Motor neuron (in vitro differentiated cells): ENCODE results near the gene CAPG. TPM values are rescaled to one million over a fixed set of nuclear protein-coding genes. Genes with fewer than 3 reads are reported as not detected.
"Not testable (repeated sequence)": the region's sequence is repeated elsewhere in the genome, so short reads cannot be mapped to it uniquely, and the experiment has no call there.

Experiments
- ATAC-seq, 8 experiments: fragments of 200-7000 bp; cut with Tn5 transposase; replicated peaks in 6 of 8; 2 replicates each; pipeline ENCODE4 v1.8.0; 2021; ENCODE audit warnings: mild to moderate bottlenecking in 8 of 8, moderate library complexity in 8 of 8
- H3K27ac ChIP-seq, 2 donors: fragments of 250-450 bp; sonication (Bioruptor Pico); 2 replicates each; pipeline ENCODE4 v1.9.0; 2021; ENCODE audit warnings: antibody characterized with exemption in 2 of 2, mild to moderate bottlenecking in 2 of 2, moderate library complexity in 1 of 2
- H3K4me1 ChIP-seq, 2 donors: fragments of 250-450 bp; sonication (Bioruptor Pico); replicated peaks in 1 of 2; 2 replicates each; pipeline ENCODE4 v1.6.1; 2021; ENCODE audit warnings: antibody characterized with exemption in 2 of 2, mild to moderate bottlenecking in 2 of 2, moderate library complexity in 1 of 2
- H3K4me3 ChIP-seq, 5 donors: fragments of 250-450 bp; sonication (Bioruptor Pico); 2 replicates each; pipeline ENCODE4 v1.9.0; 2021; ENCODE audit warnings: antibody characterized with exemption in 5 of 5, mild to moderate bottlenecking in 5 of 5, moderate library complexity in 4 of 5
- WGBS, 10 experiments: fragments of 450-650 bp; shearing (Covaris generic); methylation state at CpG; one replicate each; pipeline ENCODE4 v1.0.0; 2022; 5-methylcytosine and 5-hydroxymethylcytosine counted together
- in situ Hi-C, 9 experiments: fragments of 400-800 bp; cut with MboI; loops; one replicate each; pipeline ENCODE4 v1.15.0; 2021; ENCODE audit warnings: low sequenced_read_pairs in 9 of 9, low pct_unique_long_range_greater_than_20kb in 2 of 9; ENCODE audit not compliant: unreplicated experiment in 9 of 9
- total RNA-seq, 8 experiments: library from RNA; unstranded; fragments of 300-600 nt; gene quantifications; 2 replicates each; pipeline versions ENCODE4 v1.2.3 to v1.2.4, GENCODE V29; 2022

Gene CAPG
- total RNA-seq, 8 experiments from 2014 or later = 3.7 to 54.7 (median 6.9) TPM

DNA sequence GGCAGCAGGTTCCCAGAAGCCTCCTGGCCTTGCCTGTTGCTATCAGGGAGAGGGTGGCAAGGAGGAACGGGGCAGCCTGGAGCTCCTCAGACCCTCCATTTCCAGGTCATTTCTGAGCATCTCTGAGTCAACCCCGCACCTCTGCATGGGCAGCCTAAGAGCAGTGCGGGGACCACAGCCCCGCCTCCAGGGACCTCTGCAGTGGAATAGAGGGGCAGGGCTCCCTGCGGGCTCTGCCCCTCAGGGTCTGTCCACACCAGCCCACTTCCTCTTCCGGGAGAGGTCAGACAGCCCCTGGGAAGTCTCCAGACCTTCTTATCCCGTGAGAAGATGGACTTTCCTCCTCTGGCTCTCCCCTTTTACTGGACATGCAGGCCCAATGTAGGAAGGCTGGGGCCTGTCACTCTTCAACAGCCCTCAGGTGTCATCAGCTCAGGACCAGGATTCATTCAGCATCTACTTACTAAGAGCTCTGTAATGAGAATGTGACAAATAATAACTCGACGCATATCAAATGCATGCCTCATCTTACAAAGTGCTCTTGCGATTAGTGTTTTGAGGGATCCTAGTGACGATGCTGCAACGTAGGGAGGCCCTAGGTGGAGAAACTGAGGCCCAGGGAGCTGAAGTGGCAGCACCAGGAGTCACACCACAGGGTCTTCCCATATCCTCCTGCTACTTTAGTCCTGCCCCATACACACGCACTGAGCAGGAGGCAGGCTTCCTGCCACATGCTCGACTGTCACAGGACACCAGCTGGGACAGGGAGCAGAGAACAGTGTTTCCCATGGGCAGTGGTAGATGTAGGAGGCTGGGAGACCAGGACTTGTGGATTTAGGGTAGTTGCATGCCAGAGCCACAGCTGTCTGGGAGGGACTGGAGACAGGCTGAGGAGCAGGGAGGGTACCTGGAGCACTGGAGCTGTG, 36.4 kb upstream of the CAPG start:
- ATAC-seq = peak in 4 of 8 experiments; percentile 17 to 38 (median 28)
- WGBS, 10 experiments = 44 to 100% (median 85%) methylated on average over 1 to 7 of the region's 14 CpGs; no CpG with 5 or more reads in 3 of the 10 experiments
- in situ Hi-C loops = loop anchor here in 2 of 9 experiments (25.0 kb wide), 1 partner anchor 91 kb away; the partner anchor contains the start of gene MAT2A (in 2 of the 2)

DNA sequence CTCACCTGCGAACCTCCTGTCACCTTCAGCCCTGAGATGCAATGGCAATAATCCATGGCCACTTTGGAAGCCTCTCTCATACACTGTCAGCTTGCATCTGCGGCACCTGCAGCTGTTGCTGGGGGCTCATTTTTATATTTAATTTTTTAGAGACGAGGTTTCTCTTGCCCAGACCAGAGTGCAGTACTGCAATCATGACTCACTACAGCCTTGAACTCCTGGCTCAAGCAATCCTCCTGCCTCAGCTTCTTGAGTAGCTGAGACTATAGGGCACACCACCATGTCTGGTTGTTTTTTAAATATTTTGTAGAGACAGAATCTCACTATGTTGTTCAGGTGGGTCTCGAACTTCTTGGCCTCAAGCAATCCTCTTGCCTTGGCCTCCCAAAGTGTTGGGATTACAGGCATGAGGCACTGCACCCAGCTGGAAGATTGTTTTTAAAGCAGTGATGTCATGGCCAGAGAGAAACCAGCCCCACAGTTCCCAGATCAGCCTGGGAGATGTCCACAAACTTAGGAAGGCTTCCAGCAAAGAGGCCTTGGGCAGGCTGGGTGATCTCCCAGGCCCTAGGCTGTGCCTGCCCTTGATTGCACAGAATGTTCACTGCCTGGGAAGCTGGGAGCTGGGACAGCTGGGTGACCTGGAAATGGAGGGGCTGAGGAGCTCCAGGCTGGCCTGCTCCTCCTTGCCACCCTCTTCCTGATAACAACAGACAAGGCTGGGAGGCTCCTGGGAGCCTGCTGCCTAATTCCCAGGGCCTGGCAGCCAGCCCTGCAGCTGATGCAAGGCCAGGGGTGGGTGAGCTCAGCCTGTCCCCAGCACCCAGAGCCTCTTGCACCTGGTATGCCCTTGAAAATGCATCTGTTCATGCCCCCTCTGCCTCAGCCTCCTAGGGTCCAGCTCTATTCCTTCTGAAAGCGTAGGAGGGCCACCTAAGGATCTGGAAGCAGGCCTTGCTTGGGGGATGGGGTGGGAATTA, 35.4 kb upstream of the CAPG start:
- in situ Hi-C loops = loop anchor here in 2 of 9 experiments (25.0 kb wide), 1 partner anchor 92 kb away; the partner anchor contains the start of gene MAT2A (in 2 of the 2)
- Histone ChIP-seq H3K4me3 (no peak overlapping the region), H3K27ac (no peak overlapping the region), H3K4me1 (peaks cover 0 to 6% of the 10 kb centered on the region in 2 donors)
- 68 to 100% (median 90%) methylated on average over 1 to 4 of the region's 5 CpGs; no CpG with 5 or more reads in 3 of the 10 experiments for WGBS, 10 experiments
- ATAC-seq = peak; percentile 56 to 91 (median 86)

More for the DNA sequence above, 36.4 kb upstream of the CAPG start:
- Histone ChIP-seq H3K4me3 (no peak overlapping the region), H3K27ac (no peak overlapping the region), H3K4me1 (peaks cover 0 to 6% of the 10 kb centered on the region in 2 donors)

DNA sequence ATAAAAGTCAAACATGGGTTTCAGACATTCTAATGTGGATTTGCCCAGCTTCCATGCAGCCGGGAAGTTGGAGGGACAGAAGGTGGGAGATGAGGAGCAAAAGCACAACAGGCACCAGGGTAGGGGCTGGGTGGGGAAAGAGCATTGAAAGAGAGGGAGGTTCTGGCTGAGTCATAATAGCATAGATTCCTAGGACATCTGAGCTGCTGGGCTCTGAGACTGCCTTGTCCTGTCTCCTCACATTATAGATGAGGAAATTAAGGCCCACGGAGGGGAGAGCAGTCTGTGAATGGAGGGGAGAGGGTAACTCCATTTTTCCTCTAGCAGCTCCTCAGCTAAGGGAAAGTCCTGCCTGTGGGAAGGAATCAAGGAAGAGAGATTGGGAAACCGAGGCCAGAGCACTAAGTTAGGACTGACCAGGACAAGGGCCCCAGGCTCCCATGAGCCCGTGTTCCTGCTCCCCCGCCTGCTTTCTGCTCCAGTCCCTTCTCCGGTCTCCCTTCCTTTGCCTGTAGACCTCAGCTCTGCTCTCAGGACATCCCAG, 34.5 kb upstream of the CAPG start:
- peak in 6 of 8 experiments; percentile 29 to 65 (median 56) for ATAC-seq
- Histone ChIP-seq H3K4me3 (no peak overlapping the region), H3K27ac (no peak overlapping the region), H3K4me1 (peaks cover 0 to 6% of the 10 kb centered on the region in 2 donors)
- in situ Hi-C loops = loop anchor here in 2 of 9 experiments (25.0 kb wide), 1 partner anchor 93 kb away; the partner anchor contains the start of gene MAT2A (in 2 of the 2)
- WGBS, 10 experiments = 45 to 100% (median 83%) methylated on average over 1 to 2 of the region's 6 CpGs; no CpG with 5 or more reads in 6 of the 10 experiments

DNA sequence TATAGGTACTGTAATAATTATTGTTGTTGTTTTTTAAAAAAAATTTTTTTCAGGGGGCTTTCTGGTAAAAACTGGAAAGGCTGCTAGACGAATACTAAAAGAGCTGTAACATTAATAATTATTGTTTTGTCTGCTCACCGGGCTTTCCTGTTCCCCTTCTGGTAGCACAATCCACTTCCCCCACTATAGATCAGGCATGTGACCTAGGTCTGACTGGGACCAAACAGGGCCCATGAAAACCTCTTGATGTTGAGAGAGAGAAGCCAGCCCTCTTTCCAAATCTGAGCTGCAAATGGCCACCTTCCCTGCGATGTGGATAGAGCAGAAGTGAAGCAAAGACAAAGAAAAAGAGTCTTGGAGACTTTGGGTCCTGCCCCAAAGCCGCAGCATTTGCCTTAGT, 31.7 kb upstream of the CAPG start:
- H3K4me1 ChIP-seq = peaks cover 24 to 30% of the 10 kb centered on the region in 2 donors
- no peak overlapping the region for H3K27ac ChIP-seq
- in situ Hi-C loops = loop anchor here in 2 of 9 experiments (25.0 kb wide), 1 partner anchor 95 kb away; the partner anchor contains the start of gene MAT2A (in 2 of the 2)
- ATAC-seq = no peak
- H3K4me3 ChIP-seq = no peak overlapping the region
- 40 to 100% (median 75%) methylated on average over 1 to 4 of the region's 4 CpGs; no CpG with 5 or more reads in 1 of the 10 experiments for WGBS, 10 experiments

DNA sequence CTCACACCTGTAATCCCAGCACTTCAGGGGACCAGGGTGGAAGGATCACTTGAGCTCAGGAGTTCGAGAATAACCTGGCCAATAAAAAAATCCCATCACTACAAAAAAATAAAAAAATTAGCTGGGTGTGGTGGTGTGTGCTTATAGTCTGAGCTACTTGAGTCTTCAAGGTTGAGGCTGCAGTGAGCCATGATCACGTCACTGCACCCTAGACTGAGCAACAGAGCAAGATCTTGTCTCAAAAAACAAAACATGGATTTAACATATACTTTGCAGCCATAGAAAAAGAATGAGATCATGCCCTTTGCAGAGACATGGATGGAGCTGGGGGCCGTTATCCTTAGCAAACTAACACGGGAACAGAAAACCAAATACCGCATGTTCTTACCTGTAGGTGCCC, 30.6 kb upstream of the CAPG start:
- Histone ChIP-seq H3K4me3 (no peak overlapping the region), H3K4me1 (peaks cover 28% of the 10 kb centered on the region in 2 donors), H3K27ac (no peak overlapping the region)
- in situ Hi-C loops = loop anchor here in 2 of 9 experiments (25.0 kb wide), 1 partner anchor 97 kb away; the partner anchor contains the start of gene MAT2A (in 2 of the 2)
- WGBS, 10 experiments = 79 to 100% (median 91%) methylated on average over 1 to 4 of the region's 5 CpGs
- ATAC-seq = no peak

DNA sequence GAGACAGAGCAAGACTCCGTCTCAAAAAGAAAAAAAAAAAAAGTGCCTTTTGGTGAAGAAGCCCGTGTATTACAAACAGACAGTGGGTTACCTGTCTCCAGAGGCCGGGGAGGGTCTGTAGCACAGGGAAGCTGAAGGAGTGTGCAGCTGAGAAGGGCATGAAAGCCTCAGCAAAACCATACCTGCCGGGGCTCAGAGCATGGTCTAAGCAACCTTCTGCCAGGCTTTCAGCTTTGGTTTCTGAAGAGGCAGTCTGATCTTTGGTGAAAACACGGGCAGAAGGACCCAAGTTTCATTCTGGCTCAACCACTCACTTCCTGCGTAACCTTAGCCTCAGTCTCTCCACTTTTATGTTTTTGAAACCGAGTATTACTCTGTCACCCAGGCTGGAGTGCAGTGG, 29.8 kb upstream of the CAPG start:
- Histone ChIP-seq H3K4me3 (no peak overlapping the region), H3K4me1 (peaks cover 25 to 28% of the 10 kb centered on the region in 2 donors), H3K27ac (no peak overlapping the region)
- in situ Hi-C loops = loop anchor here in 2 of 9 experiments (25.0 kb wide), 1 partner anchor 97 kb away; the partner anchor contains the start of gene MAT2A (in 2 of the 2)
- ATAC-seq = no peak
- 50 to 100% (median 100%) methylated on average over 1 to 3 of the region's 7 CpGs; no CpG with 5 or more reads in 5 of the 10 experiments for WGBS, 10 experiments

DNA sequence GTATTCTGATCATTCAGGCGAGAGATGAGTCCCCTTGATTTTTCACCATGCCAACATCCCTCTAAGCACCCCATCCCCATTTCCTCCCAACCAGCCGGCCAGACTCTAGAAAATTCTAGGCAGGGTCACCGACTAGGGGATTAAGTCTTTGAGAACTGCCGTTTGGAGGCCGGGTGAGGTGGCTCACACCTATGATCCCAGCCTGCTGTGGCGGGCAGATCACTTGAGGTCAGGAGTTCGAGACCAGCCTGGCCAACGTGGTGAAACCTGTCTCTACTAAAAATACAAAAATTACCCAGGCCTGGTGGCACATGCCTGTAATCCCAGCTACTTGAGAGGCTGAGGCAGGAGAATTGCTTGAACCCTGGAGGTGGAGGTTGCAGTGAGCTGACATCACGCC, 29.4 kb upstream of the CAPG start:
- WGBS, 10 experiments = 92 to 100% (median 100%) methylated on average over 1 to 5 of the region's 9 CpGs; no CpG with 5 or more reads in 3 of the 10 experiments
- not testable (repeated sequence) for ATAC-seq, H3K27ac ChIP-seq, H3K4me3 ChIP-seq
- in situ Hi-C loops = loop anchor here in 2 of 9 experiments (25.0 kb wide), 1 partner anchor 98 kb away; the partner anchor contains the start of gene MAT2A (in 2 of the 2)
- peaks cover 25 to 28% of the 10 kb centered on the region in 2 donors for H3K4me1 ChIP-seq

DNA sequence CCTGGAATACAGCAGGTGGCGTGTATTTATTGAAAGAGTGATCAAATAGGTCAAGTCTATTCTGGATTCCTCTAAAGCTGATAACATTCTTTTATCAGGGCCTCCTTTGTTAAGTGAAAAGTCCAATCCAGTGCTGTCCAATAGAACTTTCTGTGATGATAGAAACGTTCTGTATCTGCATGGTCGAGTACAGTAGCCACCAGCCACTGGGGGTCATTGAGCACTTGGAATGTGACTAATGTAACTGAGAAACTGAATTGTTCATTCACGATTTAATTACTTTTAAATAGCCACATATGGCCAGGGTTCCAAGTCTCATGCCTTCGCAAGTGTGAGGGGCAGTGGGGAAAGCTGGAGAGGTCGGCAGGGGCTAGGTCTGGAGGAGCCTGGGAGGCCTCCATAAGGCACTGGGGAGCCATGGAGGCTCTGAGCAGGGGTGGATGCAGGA, 28.9 kb upstream of the CAPG start:
- Histone ChIP-seq H3K4me1 (peaks cover 28% of the 10 kb centered on the region in 2 donors), H3K4me3 (no peak overlapping the region), H3K27ac (no peak overlapping the region)
- WGBS, 10 experiments = 73 to 97% (median 81%) methylated on average over 1 to 6 of the region's 6 CpGs; no CpG with 5 or more reads in 4 of the 10 experiments
- ATAC-seq = no peak
- in situ Hi-C loops = loop anchor here in 2 of 9 experiments (25.0 kb wide), 1 partner anchor 98 kb away; the partner anchor contains the start of gene MAT2A (in 2 of the 2)

DNA sequence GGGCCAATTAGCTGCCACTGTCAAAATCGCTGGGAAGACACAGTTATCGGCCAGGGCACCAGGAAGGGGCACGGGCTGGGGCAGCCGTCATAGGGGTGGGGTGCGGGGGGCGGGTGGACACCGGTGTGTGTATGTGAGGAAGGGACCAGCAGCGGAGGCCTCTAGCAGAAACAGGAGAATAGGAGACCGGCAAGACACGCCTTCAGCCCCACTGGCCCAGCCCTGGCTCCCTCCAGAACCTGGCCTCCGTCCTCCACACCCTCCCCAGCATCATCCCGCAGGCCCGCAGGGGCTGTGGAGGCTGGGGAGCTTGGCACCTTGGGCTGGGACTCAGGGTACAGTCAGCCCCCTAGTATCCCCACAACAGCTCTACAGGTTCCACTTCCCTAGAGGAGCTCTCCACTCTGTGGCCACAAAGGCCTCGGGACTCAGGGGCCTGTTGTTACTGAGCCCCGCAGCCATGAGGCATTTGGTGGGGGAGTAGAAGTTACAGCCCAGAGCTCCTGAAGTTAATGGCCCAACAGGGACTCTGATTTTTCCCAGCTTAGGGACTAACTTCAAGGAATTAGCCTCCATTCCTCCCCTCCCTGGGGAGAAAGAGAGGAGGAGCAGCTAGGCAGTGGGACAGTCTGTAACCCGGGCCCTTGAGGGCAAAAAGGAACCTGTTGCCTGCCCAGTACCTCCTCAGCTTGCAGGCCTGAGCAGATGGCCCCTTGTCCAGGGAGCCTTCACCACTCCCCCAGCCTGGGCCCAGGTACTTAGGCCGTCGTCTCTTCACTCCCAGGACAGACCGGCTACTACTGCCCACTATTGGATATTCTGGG, 28.2 kb upstream of the CAPG start:
- in situ Hi-C loops = loop anchor here in 2 of 9 experiments (25.0 kb wide), 1 partner anchor 99 kb away; the partner anchor contains the start of gene MAT2A (in 2 of the 2)
- peak in 5 of 8 experiments; percentile 4 to 18 (median 9) for ATAC-seq
- Histone ChIP-seq H3K4me3 (peak overlapping the region in 1 of 5 donors; percentile 19), H3K27ac (peak overlapping the region; percentile 77 to 81), H3K4me1 (peaks cover 34% of the 10 kb centered on the region in 2 donors)
- 80 to 100% (median 93%) methylated on average over 1 to 4 of the region's 19 CpGs; no CpG with 5 or more reads in 6 of the 10 experiments for WGBS, 10 experiments

DNA sequence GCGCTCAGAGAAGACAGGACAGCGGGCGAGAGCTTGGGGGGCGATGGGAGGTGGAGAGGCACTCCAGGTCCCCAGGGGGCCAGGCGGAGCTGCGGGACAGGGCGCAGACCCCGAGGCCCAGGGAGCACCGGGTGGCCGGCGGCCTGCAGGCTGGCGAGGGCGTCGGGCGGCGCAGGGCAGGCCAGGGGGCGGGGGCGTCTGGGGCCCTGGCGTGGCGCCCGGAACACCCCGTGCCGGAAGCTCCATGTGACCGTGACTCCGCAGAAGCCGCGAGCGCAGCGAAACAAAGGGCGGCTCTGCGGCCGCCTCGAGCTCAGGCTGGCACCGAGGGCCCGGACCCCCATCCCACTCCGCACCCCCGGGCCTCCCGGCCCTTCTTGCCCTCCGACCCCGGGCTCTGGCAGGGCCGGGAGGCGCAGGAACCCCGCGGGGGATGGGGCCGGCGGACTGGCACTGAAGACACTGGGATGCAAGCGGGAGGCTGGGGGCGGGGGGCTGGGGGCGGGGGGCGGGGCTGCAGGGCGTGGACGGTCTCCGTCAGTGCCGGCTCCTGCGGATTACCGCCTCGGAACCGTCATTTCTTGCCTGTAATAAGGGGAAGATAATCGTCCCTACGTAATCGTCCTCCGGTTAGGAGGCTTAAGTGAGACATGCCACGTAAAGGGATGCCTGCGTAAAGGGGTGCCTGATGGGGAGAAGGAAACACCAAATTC, 27.5 kb upstream of the CAPG start:
- H3K4me3 ChIP-seq = peak overlapping the region in 4 of 5 donors; percentile 6 to 19 (median 14)
- peaks cover 42% of the 10 kb centered on the region in 2 donors for H3K4me1 ChIP-seq
- WGBS, 10 experiments = 80% methylated on average over 1 of the region's 64 CpGs; no CpG with 5 or more reads in 9 of the 10 experiments
- peak overlapping the region; percentile 77 to 81 for H3K27ac ChIP-seq
- in situ Hi-C loops = loop anchor here in 2 of 9 experiments (25.0 kb wide), 1 partner anchor 100 kb away; the partner anchor contains the start of gene MAT2A (in 2 of the 2)
- peak; percentile 36 to 84 (median 76) for ATAC-seq
